WI38 (cell line): ENCODE data around the gene CEP85.

Experiments
- H3K4me3 ChIP-seq: 2 replicates; pipeline ENCODE4 v1.5.1; 2011; ENCODE audit warnings: low read depth, mild to moderate bottlenecking, control low read depth, low read length
- CTCF ChIP-seq: IDR thresholded peaks from 2 replicates; pipeline ENCODE4 v1.5.1; 2012; ENCODE audit warnings: low read depth, mild to moderate bottlenecking, control low read depth, low read length

CEP85 gene

GRCh38 chr1:26233903-26234643 lies at the start of gene CEP85:
TSS of gene CEP85 (plus strand) at chr1:26234200. CDS start at chr1:26239784, 5,584 bp downstream.
- peak; percentile 67 for TF ChIP-seq CTCF
- H3K4me3 ChIP-seq = peak within 1 kb of the TSS; percentile 86

- no peak for TF ChIP-seq CTCF
- H3K4me3 ChIP-seq = no peak overlapping the region
Observed at GRCh38 chr1:26184883-26185282, 49.1 kb upstream of the CEP85 start.

GRCh38 chr1:26187882-26188281 lies 46.1 kb upstream of the CEP85 start:
- no peak for TF ChIP-seq CTCF
- H3K4me3 ChIP-seq = no peak overlapping the region

- TF ChIP-seq CTCF = no peak
- H3K4me3 ChIP-seq = no peak overlapping the region
Observed at GRCh38 chr1:26188477-26188876, 45.5 kb upstream of the CEP85 start.

- TF ChIP-seq CTCF = no peak
- H3K4me3 ChIP-seq = no peak overlapping the region
Observed at GRCh38 chr1:26189331-26189730, 44.7 kb upstream of the CEP85 start.

GRCh38 chr1:26189751-26190275 lies 44.2 kb upstream of the CEP85 start:
- no peak overlapping the region for H3K4me3 ChIP-seq
- TF ChIP-seq CTCF = no peak; the same call in 1 of the 2 replicates

GRCh38 chr1:26190373-26190987 lies 43.5 kb upstream of the CEP85 start, which contains the start of gene CATSPER4:
TSS of gene CATSPER4 (plus strand) at chr1:26190602. CDS start at chr1:26190628, 26 bp downstream.
- TF ChIP-seq CTCF = no peak
- H3K4me3 ChIP-seq = no peak within 1 kb of the TSS
